Stimulated activated CD8-positive, alpha-beta memory T cell treated with anti-CD3 and anti-CD28 coated beads, Interleukin-15, amount 100 ng/mL, for 4 hours (primary cell): ENCODE data around the gene ANKRD34C.
"Not testable (repeated sequence)": the region's sequence is repeated elsewhere in the genome, so short reads cannot be mapped to it uniquely, and the experiment has no call there.

Source experiments
- DNase-seq, 2 donors: peaks; one replicate each; pipeline ENCODE4 v3.0.0-alpha.2; 2020; ENCODE audit warnings: low read depth in 2 of 2

ANKRD34C gene

DNA sequence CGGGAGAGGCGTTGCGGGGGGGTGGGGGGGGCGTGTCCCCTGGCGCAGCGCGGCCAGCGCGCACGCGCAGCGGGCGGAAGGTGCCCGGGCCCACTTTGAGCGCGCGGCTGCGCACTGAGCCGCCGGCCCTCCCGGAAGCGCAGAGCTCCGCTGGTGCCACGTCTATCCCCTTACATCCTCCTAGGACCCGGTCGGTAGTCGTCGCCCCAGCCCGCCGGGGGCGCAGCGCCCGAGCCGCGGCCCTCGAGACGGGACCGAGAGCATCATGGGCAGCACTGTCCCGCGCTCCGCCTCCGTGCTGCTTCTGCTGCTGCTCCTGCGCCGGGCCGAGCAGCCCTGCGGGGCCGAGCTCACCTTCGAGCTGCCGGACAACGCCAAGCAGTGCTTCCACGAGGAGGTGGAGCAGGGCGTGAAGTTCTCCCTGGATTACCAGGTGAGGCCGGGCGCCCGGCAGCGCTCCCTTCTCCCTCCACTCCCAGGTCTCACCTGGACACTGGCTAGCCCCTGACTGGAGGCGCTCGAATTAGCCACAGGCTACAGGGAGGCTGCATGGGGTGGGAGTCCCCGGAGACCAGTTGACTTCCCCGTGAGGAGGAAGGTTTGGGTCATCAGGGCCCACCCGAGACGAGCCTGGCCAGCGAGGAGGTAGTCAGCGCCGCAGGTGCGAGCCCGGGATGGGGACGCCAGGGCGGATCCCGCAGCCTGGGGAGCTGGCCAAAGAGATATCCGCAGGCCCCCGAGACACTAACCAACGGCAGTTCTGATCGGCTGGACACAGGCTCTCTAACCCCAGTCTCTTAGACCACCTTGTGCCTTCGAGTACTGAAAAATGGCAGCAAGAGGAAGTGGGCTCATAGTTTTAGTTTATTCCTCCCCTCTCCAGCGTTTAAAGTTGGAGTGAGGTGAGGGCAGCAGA, 28.7 kb downstream of the ANKRD34C start, which contains the start of gene TMED3:
Gene TMED3, plus strand, starts transcription at position 128 of the 916 bp plus-strand sequence. Its CDS starts 138 bp downstream, at position 266.
- DNase-seq, result peak; percentile 59 to 67

DNA sequence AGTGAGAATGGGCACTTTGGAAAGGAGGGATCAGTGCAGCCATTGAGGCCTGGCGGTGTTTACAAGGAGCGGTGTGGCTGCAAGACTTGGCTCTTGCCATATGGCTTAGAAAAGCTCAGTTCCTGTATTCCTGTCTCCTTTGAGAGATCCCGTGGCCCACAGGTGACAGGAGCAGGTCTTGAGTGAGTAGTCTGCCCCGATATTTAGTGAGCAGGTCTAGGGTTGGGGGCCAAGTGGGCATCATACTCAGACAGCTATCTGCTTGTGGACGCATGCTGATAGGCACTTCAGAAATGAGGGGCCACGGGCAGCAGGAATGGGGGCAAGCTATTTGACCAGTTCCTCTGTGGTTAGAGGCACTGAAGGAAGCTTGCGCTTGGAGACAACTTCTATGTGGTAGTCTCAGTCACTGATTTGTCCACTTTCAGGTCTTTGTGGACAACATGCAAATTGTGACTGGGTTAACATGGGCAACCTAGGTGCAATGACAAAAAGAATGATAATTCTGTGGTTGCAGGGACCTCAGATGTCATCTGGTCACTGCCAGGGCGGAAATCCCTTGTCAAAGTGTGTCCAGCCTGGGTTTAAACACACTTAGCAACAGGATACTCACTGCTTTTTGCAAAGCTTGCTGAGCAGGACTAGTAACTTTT, 29.5 kb downstream of the ANKRD34C start:
- DNase-seq, result no peak

DNA sequence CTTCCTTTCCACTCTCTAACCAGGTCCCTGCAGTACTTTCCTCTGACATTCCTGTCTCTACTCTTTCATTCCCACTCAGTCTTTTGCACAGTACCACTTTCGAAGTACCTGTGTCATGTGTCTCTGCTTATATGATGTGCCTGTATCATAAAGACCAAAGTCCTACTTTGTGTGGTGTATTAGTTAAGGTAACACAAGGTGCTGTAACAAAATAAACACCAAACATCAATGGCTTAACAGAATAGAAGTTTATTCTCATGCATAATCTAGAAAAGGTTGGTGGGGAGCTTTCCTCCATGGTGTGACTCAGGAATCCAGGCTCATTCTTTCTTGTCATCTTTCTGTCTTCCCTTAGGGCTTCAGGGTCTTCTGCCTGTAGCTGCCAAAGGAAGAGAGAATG, 31.7 kb downstream of the ANKRD34C start:
- no peak for DNase-seq

DNA sequence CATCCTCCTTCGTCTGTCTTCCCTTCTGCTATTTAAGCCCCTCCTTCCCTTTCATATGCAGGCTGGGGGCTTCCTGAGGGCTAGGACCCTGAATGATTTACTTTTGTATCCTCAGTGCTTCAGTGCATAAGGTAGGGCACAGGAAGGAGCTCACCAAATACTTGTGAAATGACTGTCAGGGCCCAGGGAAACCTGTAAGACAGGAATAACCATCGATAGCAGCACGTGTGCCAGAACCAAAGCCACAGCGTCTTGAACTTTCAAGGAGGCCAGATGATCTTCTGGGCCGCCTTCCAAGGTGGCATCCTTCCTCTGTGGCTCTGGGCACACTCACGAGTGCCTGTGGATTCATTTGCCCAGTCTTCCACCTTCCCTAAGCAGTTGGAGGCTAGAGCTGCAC, 32.3 kb downstream of the ANKRD34C start:
- no peak for DNase-seq

DNA sequence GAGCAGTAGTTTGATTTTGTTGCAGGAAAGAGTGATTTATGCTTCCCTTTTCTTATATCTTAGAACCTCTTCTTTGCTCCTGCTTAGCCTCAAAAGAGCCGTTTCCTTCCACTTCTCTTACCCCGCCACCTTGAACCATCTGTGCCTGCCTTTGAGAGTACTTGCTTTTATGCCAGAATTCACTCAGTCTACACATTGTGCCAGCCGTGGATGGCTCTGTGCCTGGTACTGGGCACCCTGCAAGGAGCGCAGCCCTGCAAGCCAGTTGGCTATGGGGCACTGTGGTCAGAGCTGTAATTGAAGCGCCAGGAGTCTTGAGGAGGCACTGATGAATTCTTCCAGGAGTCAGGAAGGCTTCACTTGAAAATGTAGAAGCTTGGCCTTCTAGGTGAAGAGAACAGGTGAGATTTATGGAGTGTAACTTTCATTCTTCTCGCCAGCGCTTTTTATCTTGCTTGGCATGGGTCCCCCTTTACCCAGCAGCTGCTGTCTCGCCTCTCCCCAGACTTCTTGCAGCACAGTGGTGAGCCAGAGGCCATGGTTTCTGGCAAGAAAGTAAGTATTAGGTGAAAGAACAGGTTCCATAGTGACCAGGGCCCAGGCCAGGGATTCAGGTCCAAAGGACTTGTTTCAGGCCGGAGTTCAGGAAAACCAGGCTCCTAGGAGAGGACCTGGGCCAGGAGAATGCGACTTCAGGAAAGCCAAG, 33.3 kb downstream of the ANKRD34C start:
- DNase-seq, result no peak

DNA sequence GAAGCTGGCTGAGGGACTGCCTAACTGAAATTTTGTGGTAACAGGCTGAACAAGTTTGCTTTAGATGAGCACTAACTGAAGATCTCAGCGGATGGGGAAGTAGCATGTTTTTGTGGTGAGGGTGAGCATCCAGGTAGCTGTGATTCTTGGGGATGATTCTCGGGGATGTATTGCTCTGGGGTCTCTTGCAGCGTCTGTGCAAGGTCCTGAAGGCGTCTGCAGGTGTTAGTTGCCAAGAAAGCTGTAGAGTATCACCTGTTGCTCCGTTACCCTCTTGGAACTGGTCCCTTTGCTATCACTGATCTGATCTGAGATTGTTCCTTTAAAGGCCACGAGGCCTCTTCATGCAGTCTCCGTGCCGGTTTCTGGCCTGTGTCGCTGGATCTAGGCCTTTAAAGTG, 34.3 kb downstream of the ANKRD34C start:
- no peak for DNase-seq

DNA sequence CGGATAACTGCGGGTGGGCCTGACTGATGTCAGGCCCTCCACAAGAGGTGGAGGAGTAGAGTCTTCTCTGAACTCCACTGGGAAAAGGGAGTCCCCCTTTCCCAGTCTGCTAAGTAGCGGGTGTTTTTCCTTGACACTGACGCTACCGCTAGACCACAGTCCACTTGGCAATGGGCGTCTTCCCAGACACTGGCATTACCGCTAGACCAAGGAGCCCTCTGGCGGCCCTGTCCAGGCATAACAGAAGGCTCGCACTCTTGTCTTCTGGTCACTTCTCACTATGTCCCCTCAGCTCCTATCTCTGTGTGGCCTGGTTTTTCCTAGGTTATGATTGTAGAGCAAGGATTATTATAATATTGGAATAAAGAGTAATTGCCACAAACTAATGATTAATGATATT, 37.5 kb downstream of the ANKRD34C start:
- DNase-seq, result not testable (repeated sequence)

DNA sequence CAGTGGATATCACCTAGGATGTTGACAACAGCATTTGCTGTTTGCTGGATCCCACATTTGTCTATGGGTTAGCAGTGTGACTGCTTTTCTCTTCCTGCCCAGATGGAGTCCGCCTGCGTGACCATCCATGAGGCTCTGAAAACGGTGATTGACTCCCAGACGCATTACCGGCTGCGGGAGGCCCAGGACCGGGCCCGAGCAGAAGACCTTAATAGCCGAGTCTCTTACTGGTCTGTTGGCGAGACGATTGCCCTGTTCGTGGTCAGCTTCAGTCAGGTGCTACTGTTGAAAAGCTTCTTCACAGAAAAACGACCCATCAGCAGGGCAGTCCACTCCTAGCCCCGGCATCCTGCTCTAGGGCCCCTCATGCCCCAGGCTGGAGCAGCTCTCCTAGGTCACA, 39.4 kb downstream of the ANKRD34C start:
- no peak for DNase-seq

DNA sequence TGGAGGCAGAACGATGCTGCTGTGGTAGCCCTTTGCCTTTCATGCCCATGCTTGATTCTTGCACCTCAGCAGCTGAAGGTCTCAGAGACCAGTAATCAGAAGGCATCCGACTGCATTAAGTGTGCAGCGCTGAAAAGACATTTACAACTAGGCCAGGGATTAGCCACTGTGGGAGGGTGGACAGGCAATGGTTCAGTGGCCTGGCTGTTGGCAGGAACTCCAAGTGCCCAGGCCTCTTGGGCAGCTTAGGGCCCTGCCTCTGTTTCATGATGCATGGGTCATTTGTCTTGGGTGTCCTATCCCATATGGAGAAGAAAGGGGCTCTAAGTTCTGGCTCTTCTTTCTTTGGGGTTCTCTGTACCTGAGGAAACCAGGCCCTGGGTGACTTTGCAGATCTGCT, 39.8 kb downstream of the ANKRD34C start:
- no peak for DNase-seq

DNA sequence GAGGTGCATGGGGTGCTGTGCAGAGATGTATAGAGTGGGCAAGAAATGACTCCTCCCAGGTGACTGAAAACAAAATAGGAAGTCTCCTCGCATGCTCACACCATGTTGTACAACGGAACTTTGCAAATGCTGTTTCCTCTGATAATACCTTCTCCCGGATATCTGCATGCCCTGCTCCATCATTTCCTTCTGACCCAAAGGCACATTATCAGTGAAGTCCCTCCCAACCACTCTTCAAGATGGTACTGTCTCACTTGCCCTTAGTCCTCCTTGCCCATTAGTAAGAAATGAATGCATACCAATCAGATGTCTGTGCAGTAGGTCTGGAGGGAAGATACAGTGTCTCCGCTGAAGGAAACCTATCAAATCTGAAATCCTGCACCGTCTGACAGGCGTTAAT, 40.4 kb downstream of the ANKRD34C start:
- no peak for DNase-seq

DNA sequence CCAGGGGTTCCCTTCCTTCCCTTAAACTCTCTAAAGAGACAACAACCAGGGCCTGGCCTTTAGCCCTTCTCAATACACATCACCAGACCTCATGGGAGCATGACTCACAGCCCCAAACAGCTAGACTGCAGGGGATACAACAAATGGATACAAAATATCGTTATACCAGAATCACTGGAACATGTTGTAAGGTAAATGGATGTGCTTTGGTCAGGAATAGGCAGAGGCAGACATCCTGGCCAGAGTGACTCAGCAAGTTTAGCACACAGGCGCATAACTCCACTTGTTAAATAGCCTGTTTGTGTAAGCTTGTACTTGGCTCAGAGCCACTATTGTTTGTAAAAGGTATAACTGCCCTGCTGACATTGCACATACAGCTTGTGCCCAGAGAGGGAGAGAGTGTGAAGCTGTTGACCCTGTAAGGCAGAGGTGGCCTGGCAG, 46.7 kb downstream of the ANKRD34C start:
- DNase-seq, result no peak
